ENCODE measurements around the gene OR5AR1.

The OR5AR1 gene

DNA sequence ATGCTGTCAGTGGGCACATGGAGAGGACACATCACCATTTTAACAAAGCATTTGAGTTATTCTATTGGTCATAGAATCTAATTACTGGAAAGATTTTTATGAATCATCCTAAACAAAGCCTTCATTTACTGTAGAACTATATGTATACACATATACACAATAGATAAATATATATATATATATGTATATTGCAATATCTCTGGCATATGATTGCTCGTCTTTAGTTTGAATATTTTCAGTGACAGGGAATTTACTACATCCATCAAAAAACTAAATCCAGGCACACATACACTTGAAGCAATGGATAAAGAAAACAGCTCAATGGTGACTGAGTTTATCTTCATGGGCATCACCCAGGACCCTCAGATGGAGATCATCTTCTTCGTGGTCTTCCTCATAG, at the start of gene OR5AR1:
Gene OR5AR1 (plus strand): TSS at position 301 of the 400 bp plus-strand sequence. CDS start 0 bp downstream, at position 301.
- Histone ChIP-seq H3K36me3 (ENCODE audit: insufficient read depth, low read length) (no peaks in the 10 kb centered on the region), H3K9ac (ENCODE audit: insufficient read length) (no peak within 1 kb of the TSS), H3K27ac (no peak within 1 kb of the TSS), H3K4me3 (no peak within 1 kb of the TSS), H3K9me3 (ENCODE audit: low read depth, low read length) (no peaks in the 10 kb centered on the region)
- TF ChIP-seq EZH2 (IDR thresholded peaks at IDR 0.05) (no peak), POLR2AphosphoS5 (IDR thresholded peaks at IDR 0.05; ENCODE audit: borderline replicate concordance, low read depth, low read length) (no peak), FOXP2 (optimal IDR thresholded peaks at IDR 0.05; ENCODE audit: control extremely low read depth, extremely low read length, insufficient read depth) (no peak)
- DNase-seq (ENCODE audit: low read depth, low spot score), result no peak

DNA sequence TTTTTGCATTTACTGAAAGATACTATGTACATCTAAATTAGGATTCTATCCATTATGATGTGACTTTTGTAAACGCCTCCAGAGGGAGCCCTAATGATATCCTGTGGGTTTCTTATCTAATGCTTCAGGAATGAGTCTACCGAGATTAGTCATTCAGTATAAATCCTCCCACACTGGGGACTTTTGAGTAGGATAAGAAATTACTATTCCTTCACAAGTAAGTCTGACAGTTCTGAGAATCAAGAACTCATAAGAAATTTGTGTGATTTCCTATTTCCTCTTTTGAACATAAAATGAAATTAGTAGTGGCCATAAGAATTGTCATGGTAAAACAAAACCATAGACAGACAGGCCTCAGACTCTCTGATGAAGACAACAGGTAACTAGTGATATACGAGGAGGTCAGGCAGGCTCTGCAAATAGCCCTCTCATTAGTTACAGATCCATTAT, 38.8 kb upstream of the OR5AR1 start:
- Histone ChIP-seq H3K9ac (ENCODE audit: insufficient read length) (no peak overlapping the region), H3K27ac (no peak overlapping the region), H3K36me3 (ENCODE audit: insufficient read depth, low read length) (no peaks in the 10 kb centered on the region), H3K4me3 (no peak overlapping the region), H3K9me3 (ENCODE audit: low read depth, low read length) (no peaks in the 10 kb centered on the region)
- TF ChIP-seq EZH2 (IDR thresholded peaks at IDR 0.05) (no peak), FOXP2 (optimal IDR thresholded peaks at IDR 0.05; ENCODE audit: control extremely low read depth, extremely low read length, insufficient read depth) (no peak), POLR2AphosphoS5 (IDR thresholded peaks at IDR 0.05; ENCODE audit: borderline replicate concordance, low read depth, low read length) (no peak)
- peak; percentile 3 for DNase-seq (ENCODE audit: low read depth, low spot score)

DNA sequence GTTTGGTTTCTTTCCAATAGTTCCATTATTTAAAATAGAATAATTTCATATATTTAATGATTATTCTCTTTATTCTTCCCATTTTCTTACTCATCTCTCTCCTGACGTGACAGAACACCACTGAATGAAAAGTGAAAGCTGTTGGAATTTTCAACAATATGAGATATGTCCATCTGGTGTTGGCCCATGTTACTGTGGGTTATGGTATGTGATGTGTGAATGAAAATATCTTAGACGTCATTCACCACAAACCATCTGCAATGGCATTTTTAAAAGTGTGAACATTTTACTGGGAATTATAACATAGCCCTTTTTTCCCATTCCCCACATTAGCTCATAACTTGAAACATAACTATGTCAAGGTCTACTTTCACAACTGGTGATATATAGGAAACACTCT, 37.5 kb upstream of the OR5AR1 start:
- H3K27ac ChIP-seq, result no peak overlapping the region
- TF ChIP-seq FOXP2 (optimal IDR thresholded peaks at IDR 0.05; ENCODE audit: control extremely low read depth, extremely low read length, insufficient read depth), result no peak
- TF ChIP-seq EZH2 (IDR thresholded peaks at IDR 0.05), result no peak
- no peaks in the 10 kb centered on the region for H3K36me3 ChIP-seq (ENCODE audit: insufficient read depth, low read length)
- no peaks in the 10 kb centered on the region for H3K9me3 ChIP-seq (ENCODE audit: low read depth, low read length)
- no peak for DNase-seq (ENCODE audit: low read depth, low spot score)
- H3K9ac ChIP-seq (ENCODE audit: insufficient read length), result no peak overlapping the region
- no peak overlapping the region for H3K4me3 ChIP-seq

GRCh38 chr11:56632329-56632728, 31.2 kb upstream of the OR5AR1 start:
- no peak for DNase-seq (ENCODE audit: low read depth, low spot score)
- no peak for TF ChIP-seq POLR2AphosphoS5 (IDR thresholded peaks at IDR 0.05; ENCODE audit: borderline replicate concordance, low read depth, low read length)
- TF ChIP-seq EZH2 (IDR thresholded peaks at IDR 0.05), result no peak
- no peak for TF ChIP-seq FOXP2 (optimal IDR thresholded peaks at IDR 0.05; ENCODE audit: control extremely low read depth, extremely low read length, insufficient read depth)
- Histone ChIP-seq H3K9ac (ENCODE audit: insufficient read length) (no peak overlapping the region), H3K9me3 (ENCODE audit: low read depth, low read length) (no peaks in the 10 kb centered on the region), H3K4me3 (no peak overlapping the region), H3K36me3 (ENCODE audit: insufficient read depth, low read length) (no peaks in the 10 kb centered on the region), H3K27ac (no peak overlapping the region)

DNA sequence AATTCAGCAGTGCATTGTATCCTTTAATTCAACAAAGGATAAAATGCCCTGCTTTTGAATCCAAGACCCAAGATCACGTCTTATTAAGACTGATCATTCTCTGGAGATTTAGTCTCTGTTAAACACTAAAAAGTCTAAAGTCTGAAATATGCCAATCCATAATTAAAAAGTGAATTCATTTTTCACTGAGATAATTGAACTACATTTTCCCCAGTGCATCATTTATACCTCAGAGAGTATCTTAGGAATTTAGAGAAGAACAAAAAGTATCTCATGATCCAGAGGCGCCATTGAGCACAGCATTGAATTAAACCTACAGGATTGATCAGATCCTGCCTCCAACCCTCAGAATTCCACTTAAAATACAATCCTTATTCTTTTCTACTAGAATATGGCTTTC, 26.6 kb upstream of the OR5AR1 start:
- no peak for DNase-seq (ENCODE audit: low read depth, low spot score)
- Histone ChIP-seq H3K36me3 (ENCODE audit: insufficient read depth, low read length) (no peaks in the 10 kb centered on the region), H3K27ac (no peak overlapping the region), H3K9me3 (ENCODE audit: low read depth, low read length) (no peaks in the 10 kb centered on the region), H3K9ac (ENCODE audit: insufficient read length) (no peak overlapping the region), H3K4me3 (no peak overlapping the region)
- TF ChIP-seq EZH2 (IDR thresholded peaks at IDR 0.05) (no peak), POLR2AphosphoS5 (IDR thresholded peaks at IDR 0.05; ENCODE audit: borderline replicate concordance, low read depth, low read length) (no peak), FOXP2 (optimal IDR thresholded peaks at IDR 0.05; ENCODE audit: control extremely low read depth, extremely low read length, insufficient read depth) (no peak)

DNA sequence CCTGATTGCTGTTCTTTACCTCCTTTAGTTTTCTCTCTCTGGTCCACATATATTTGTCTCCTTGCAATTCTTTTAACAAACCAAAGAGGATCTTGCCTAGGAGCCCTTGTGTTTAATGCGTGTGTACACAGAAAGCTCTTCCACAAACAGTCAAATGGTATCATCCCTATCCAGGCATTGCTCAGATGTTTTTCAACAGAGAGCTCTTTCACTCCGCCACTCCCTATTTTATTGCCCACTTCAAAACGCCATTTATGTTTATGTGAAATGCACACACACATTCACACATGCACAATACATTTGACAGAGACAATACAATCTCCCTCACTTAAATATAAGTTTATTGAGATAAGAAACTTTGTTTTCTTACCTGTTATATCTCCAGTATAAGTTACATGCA, 26.0 kb upstream of the OR5AR1 start:
- Histone ChIP-seq H3K27ac (no peak overlapping the region), H3K4me3 (no peak overlapping the region), H3K9me3 (ENCODE audit: low read depth, low read length) (no peaks in the 10 kb centered on the region), H3K9ac (ENCODE audit: insufficient read length) (no peak overlapping the region), H3K36me3 (ENCODE audit: insufficient read depth, low read length) (no peaks in the 10 kb centered on the region)
- no peak for DNase-seq (ENCODE audit: low read depth, low spot score)
- no peak for TF ChIP-seq EZH2 (IDR thresholded peaks at IDR 0.05)
- no peak for TF ChIP-seq POLR2AphosphoS5 (IDR thresholded peaks at IDR 0.05; ENCODE audit: borderline replicate concordance, low read depth, low read length)
- no peak for TF ChIP-seq FOXP2 (optimal IDR thresholded peaks at IDR 0.05; ENCODE audit: control extremely low read depth, extremely low read length, insufficient read depth)

DNA sequence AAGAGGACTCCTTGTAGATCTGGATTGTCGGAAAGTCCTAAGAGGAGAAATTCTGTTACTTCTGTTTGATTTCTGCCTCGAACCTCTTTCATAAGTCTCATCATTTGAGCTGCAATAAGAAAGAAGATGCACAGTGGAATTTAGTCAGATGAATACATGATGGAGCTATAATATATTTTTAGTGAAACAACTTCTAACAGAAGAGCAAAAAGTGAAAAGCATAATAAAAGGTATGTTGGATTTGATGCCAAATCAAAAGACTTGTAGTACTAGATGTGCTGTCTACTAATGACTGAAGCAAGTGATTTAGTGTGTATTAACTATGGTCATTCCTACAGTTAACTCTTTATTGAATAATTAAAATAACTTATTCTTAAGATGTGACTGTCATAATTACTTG, 21.1 kb upstream of the OR5AR1 start, which contains the start of gene OR5AP2:
Gene OR5AP2 (minus strand): TSS at position 101 of the 400 bp plus-strand sequence. CDS start 0 bp downstream, at position 101.
- Histone ChIP-seq H3K4me3 (no peak within 1 kb of the TSS), H3K9me3 (ENCODE audit: low read depth, low read length) (no peaks in the 10 kb centered on the region), H3K9ac (ENCODE audit: insufficient read length) (no peak within 1 kb of the TSS), H3K36me3 (ENCODE audit: insufficient read depth, low read length) (no peaks in the 10 kb centered on the region), H3K27ac (no peak within 1 kb of the TSS)
- TF ChIP-seq EZH2 (IDR thresholded peaks at IDR 0.05), result no peak
- no peak for TF ChIP-seq POLR2AphosphoS5 (IDR thresholded peaks at IDR 0.05; ENCODE audit: borderline replicate concordance, low read depth, low read length)
- no peak for TF ChIP-seq FOXP2 (optimal IDR thresholded peaks at IDR 0.05; ENCODE audit: control extremely low read depth, extremely low read length, insufficient read depth)
- DNase-seq (ENCODE audit: low read depth, low spot score), result no peak

DNA sequence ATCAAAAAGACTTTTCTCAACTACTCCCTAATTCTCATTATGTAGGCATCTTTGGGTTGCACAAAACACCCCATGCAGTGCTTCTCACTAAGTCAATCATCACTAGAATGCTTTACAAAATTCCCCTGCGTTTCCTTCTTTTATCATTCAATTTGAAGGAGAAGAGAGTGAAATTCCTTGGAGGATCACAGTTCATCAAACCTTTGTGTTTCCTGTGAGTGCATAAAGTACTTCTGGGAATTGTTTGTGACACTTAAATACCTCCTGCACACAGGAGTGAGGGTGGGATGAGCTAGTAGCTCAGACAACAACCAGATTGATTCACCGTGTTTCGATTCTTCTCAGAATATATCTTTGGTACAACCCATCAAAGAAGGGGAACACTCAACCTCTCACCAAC, 3.7 kb upstream of the OR5AR1 start:
- no peak for DNase-seq (ENCODE audit: low read depth, low spot score)
- Histone ChIP-seq H3K9ac (ENCODE audit: insufficient read length) (no peak overlapping the region), H3K27ac (no peak overlapping the region)

DNA sequence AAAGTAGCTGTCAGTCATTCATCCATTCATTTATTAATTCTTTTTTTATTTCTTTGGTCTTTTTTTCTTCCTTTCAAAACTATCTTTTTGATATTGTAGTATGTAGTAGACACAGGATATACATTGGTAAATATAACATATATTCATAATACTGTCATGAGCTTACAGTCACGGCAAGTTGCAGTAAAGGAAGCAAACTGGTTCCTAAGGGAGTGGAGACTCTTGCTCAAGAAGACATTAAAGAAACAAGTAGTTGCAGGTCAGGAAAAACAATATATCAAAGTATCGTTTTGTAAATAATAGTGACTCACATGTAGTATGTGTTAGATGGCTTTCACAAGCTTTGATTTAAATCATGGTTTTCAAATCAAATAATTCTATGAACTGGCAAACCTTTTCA, 7.5 kb downstream of the OR5AR1 start:
- Histone ChIP-seq H3K27ac (no peak overlapping the region), H3K9me3 (ENCODE audit: low read depth, low read length) (no peaks in the 10 kb centered on the region), H3K9ac (ENCODE audit: insufficient read length) (no peak overlapping the region), H3K36me3 (ENCODE audit: insufficient read depth, low read length) (no peaks in the 10 kb centered on the region), H3K4me3 (no peak overlapping the region)
- TF ChIP-seq POLR2AphosphoS5 (IDR thresholded peaks at IDR 0.05; ENCODE audit: borderline replicate concordance, low read depth, low read length) (no peak), EZH2 (IDR thresholded peaks at IDR 0.05) (no peak), FOXP2 (optimal IDR thresholded peaks at IDR 0.05; ENCODE audit: control extremely low read depth, extremely low read length, insufficient read depth) (no peak)
- DNase-seq (ENCODE audit: low read depth, low spot score), result no peak

More for the DNA sequence above, 3.7 kb upstream of the OR5AR1 start:
- no peaks in the 10 kb centered on the region for H3K36me3 ChIP-seq (ENCODE audit: insufficient read depth, low read length)
- H3K4me3 ChIP-seq, result no peak overlapping the region
- no peaks in the 10 kb centered on the region for H3K9me3 ChIP-seq (ENCODE audit: low read depth, low read length)
- TF ChIP-seq POLR2AphosphoS5 (IDR thresholded peaks at IDR 0.05; ENCODE audit: borderline replicate concordance, low read depth, low read length), result no peak
- no peak for TF ChIP-seq FOXP2 (optimal IDR thresholded peaks at IDR 0.05; ENCODE audit: control extremely low read depth, extremely low read length, insufficient read depth)
- no peak for TF ChIP-seq EZH2 (IDR thresholded peaks at IDR 0.05)
